ENCODE data around the gene TMEM266.

The TMEM266 gene

GRCh38 chr15:76062286-76062685, 2.5 kb downstream of the TMEM266 start:
- Histone ChIP-seq H3K36me3 (ENCODE audit: control insufficient read depth, insufficient read depth, low read length) (no peaks in the 10 kb centered on the region), H3K27me3 (replicated peaks; ENCODE audit: control insufficient read depth, insufficient read depth, low read length) (no peaks in the 10 kb centered on the region), H3K4me3 (replicated peaks; ENCODE audit: low read depth, low read length) (no peak overlapping the region)
- no peak for TF ChIP-seq CTCF (IDR thresholded peaks at IDR 0.05; ENCODE audit: insufficient read depth, low read length, poor library complexity, severe bottlenecking)
- no peak for DNase-seq (ENCODE audit: extremely low read depth, insufficient read length)

- H3K27me3 ChIP-seq (replicated peaks; ENCODE audit: control insufficient read depth, insufficient read depth, low read length): no peaks in the 10 kb centered on the region
- TF ChIP-seq CTCF (IDR thresholded peaks at IDR 0.05; ENCODE audit: insufficient read depth, low read length, poor library complexity, severe bottlenecking): no peak
- DNase-seq (ENCODE audit: extremely low read depth, insufficient read length): no peak
Measured at GRCh38 chr15:76064375-76064774, 4.6 kb downstream of the TMEM266 start.

GRCh38 chr15:76065245-76065644, 5.5 kb downstream of the TMEM266 start:
- H3K36me3 ChIP-seq (ENCODE audit: control insufficient read depth, insufficient read depth, low read length): no peaks in the 10 kb centered on the region
- H3K27me3 ChIP-seq (replicated peaks; ENCODE audit: control insufficient read depth, insufficient read depth, low read length): no peaks in the 10 kb centered on the region
- no peak overlapping the region for H3K4me3 ChIP-seq (replicated peaks; ENCODE audit: low read depth, low read length)
- no peak for DNase-seq (ENCODE audit: extremely low read depth, insufficient read length)
- no peak for TF ChIP-seq CTCF (IDR thresholded peaks at IDR 0.05; ENCODE audit: insufficient read depth, low read length, poor library complexity, severe bottlenecking)

More at GRCh38 chr15:76064375-76064774, 4.6 kb downstream of the TMEM266 start:
- Histone ChIP-seq H3K36me3 (ENCODE audit: control insufficient read depth, insufficient read depth, low read length) (no peaks in the 10 kb centered on the region), H3K4me3 (replicated peaks; ENCODE audit: low read depth, low read length) (no peak overlapping the region)

- no peak for DNase-seq (ENCODE audit: extremely low read depth, insufficient read length)
- Histone ChIP-seq H3K36me3 (ENCODE audit: control insufficient read depth, insufficient read depth, low read length) (no peaks in the 10 kb centered on the region), H3K4me3 (replicated peaks; ENCODE audit: low read depth, low read length) (no peak overlapping the region), H3K27me3 (replicated peaks; ENCODE audit: control insufficient read depth, insufficient read depth, low read length) (no peaks in the 10 kb centered on the region)
- no peak for TF ChIP-seq CTCF (IDR thresholded peaks at IDR 0.05; ENCODE audit: insufficient read depth, low read length, poor library complexity, severe bottlenecking)
Measured at GRCh38 chr15:76065793-76066192, 6.0 kb downstream of the TMEM266 start.

GRCh38 chr15:76070192-76070591, 10.4 kb downstream of the TMEM266 start:
- DNase-seq (ENCODE audit: extremely low read depth, insufficient read length): no peak
- H3K27me3 ChIP-seq (replicated peaks; ENCODE audit: control insufficient read depth, insufficient read depth, low read length): no peaks in the 10 kb centered on the region
- no peak for TF ChIP-seq CTCF (IDR thresholded peaks at IDR 0.05; ENCODE audit: insufficient read depth, low read length, poor library complexity, severe bottlenecking)
- no peaks in the 10 kb centered on the region for H3K36me3 ChIP-seq (ENCODE audit: control insufficient read depth, insufficient read depth, low read length)
- no peak overlapping the region for H3K4me3 ChIP-seq (replicated peaks; ENCODE audit: low read depth, low read length)
